MCF 10A (cell line): Measurements from ENCODE around the gene ENKUR. TPM values are rescaled to one million over a fixed set of nuclear protein-coding genes. Genes with fewer than 3 reads are reported as not detected.

Experiments used
- BruUV-seq: library from RNA; stranded (reverse); fragments of 400-500 nt; replicated peaks from 2 replicates; lab custom pipeline; 2021; lab: Mats Ljungman, UMichigan
- CTCF ChIA-PET: fragments of 300-600 bp; sonication (Branson Sonifier 250); formaldehyde crosslinking; extraction: SDS; loops from one replicate; lab custom pipeline; 2021; ENCODE audit warnings: antibody characterized with exemption, inconsistent platforms; lab: Yijun Ruan, JAX
- POLR2A ChIA-PET: fragments of 300-600, 350-650 bp; sonication (Branson Sonifier 250); formaldehyde crosslinking; extraction: SDS; loops from one replicate; lab custom pipeline; 2020; ENCODE audit warnings: antibody characterized with exemption, inconsistent platforms; lab: Yijun Ruan, JAX
- DNase-seq: peaks from one replicate; pipeline ENCODE4 v3.0.0-alpha.2; 2018; ENCODE audit not compliant: unreplicated experiment
- H3K27ac Mint-ChIP-seq: one replicate; pipeline ENCODE4 v1.8.0; 2022; ENCODE audit warnings: mild to moderate bottlenecking, low read depth, mixed read lengths; ENCODE audit not compliant: unreplicated experiment
- H3K27me3 Mint-ChIP-seq: one replicate; pipeline ENCODE4 v1.8.0; 2022; ENCODE audit warnings: mixed read lengths; ENCODE audit not compliant: insufficient read depth, unreplicated experiment
- H3K36me3 Mint-ChIP-seq: one replicate; pipeline ENCODE4 v1.8.0; 2022; ENCODE audit warnings: mild to moderate bottlenecking, moderate library complexity, mixed read lengths; ENCODE audit not compliant: insufficient read depth, unreplicated experiment
- H3K4me1 Mint-ChIP-seq: one replicate; pipeline ENCODE4 v1.8.0; 2022; ENCODE audit warnings: mixed read lengths; ENCODE audit not compliant: insufficient read depth, unreplicated experiment
- H3K4me3 Mint-ChIP-seq: one replicate; pipeline ENCODE4 v1.8.0; 2022; ENCODE audit warnings: mild to moderate bottlenecking, moderate library complexity, mixed read lengths; ENCODE audit not compliant: unreplicated experiment
- H3K9me3 Mint-ChIP-seq: one replicate; pipeline ENCODE4 v1.8.0; 2022; ENCODE audit warnings: mixed read lengths; ENCODE audit not compliant: unreplicated experiment
- intact Hi-C: fragments of 100-400 bp; cut with micrococcal nuclease; formaldehyde crosslinking; loops from 2 replicates; pipeline ENCODE4 v1.14.1; 2022
- total RNA-seq: library from RNA; stranded (reverse); gene quantifications from 2 replicates; pipeline ENCODE4 v1.2.3, GENCODE V29; 2022
- TF ChIP-seq, protein P1 (sequence below): fragments of 200-600 bp; IDR thresholded peaks from one replicate; pipeline ENCODE4 v1.8.0; 2022; ENCODE audit warnings: antibody characterized with exemption, mild to moderate bottlenecking; ENCODE audit not compliant: unreplicated experiment

The ENKUR gene
- total RNA-seq, 1 experiment from 2014 or later: 0.33 TPM

DNA sequence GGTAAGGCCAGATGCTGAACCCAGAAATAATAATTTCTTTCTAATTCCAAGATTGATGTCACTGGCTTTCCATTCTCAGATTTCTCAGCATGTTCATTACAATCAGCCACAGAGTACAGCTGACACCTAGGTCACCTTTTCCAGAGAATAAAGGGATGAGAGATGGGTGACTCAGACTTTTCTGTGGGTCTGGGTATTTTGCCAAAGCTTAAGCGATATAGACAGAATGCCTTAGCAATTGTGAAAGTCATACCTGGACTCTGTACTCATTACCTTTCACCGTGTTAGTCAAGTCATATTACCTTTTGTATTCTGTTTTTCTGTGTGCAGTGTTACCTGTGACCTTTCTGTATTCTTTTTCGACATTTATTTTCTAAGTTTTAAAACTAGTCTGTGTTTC lies 53.0 kb downstream of the ENKUR start:
- Mint-ChIP-seq H3K27me3 (no peaks in the 10 kb centered on the region), H3K4me1 (peaks cover 13% of the 10 kb centered on the region), H3K27ac (no peak overlapping the region), H3K36me3 (no peaks in the 10 kb centered on the region), H3K4me3 (no peak overlapping the region), H3K9me3 (no peaks in the 10 kb centered on the region)
- intact Hi-C loops: no loop called here
- TF ChIP-seq, protein P1, sequence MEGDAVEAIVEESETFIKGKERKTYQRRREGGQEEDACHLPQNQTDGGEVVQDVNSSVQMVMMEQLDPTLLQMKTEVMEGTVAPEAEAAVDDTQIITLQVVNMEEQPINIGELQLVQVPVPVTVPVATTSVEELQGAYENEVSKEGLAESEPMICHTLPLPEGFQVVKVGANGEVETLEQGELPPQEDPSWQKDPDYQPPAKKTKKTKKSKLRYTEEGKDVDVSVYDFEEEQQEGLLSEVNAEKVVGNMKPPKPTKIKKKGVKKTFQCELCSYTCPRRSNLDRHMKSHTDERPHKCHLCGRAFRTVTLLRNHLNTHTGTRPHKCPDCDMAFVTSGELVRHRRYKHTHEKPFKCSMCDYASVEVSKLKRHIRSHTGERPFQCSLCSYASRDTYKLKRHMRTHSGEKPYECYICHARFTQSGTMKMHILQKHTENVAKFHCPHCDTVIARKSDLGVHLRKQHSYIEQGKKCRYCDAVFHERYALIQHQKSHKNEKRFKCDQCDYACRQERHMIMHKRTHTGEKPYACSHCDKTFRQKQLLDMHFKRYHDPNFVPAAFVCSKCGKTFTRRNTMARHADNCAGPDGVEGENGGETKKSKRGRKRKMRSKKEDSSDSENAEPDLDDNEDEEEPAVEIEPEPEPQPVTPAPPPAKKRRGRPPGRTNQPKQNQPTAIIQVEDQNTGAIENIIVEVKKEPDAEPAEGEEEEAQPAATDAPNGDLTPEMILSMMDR: no peak
- peak; percentile 91 for DNase-seq
- ChIA-PET POLR2A (interaction anchor here (0.6 to 2.7 kb wide), 9 partner anchors 8 to 813 kb away, joined by 3 to 14 read pairs (median 5); no protein-coding TSS in a partner anchor), CTCF (interaction anchor here (0.6 to 1.0 kb wide), 5 partner anchors 11 to 768 kb away, joined by 3 to 4 read pairs (median 3); no protein-coding TSS in a partner anchor)
- BruUV-seq: no TSS peak

- DNase-seq: no peak
- Mint-ChIP-seq H3K36me3 (no peaks in the 10 kb centered on the region), H3K9me3 (no peaks in the 10 kb centered on the region), H3K27me3 (no peaks in the 10 kb centered on the region), H3K4me1 (peaks cover 19% of the 10 kb centered on the region), H3K27ac (no peak overlapping the region), H3K4me3 (no peak overlapping the region)
- intact Hi-C loops: no loop called here
- POLR2A ChIA-PET: interaction anchor here (0.8 to 2.7 kb wide), 6 partner anchors 10 to 26 kb away, joined by 3 to 14 read pairs (median 4); no protein-coding TSS in a partner anchor
- TF ChIP-seq, protein P1: no peak
- CTCF ChIA-PET: no interaction called here
- BruUV-seq: no TSS peak
Observed at GRCh38 chr10:24961582-24961981, 54.4 kb downstream of the ENKUR start.

DNA sequence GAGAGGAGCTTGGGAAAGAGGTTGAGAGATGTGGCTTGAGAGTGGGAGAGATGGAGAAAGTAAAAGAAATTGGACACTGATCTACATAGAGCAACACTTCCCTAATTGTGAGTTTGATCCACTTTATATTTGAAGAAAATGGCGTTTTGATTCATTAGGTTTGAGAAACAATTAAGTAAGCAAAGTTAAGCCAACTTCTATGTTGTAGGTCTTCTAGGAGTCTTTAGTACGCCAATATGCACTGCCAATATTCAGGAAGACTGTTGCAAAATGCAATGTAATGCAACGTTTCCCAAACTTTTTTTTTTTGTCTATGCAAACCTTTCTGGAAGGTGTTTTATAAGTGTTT lies 56.6 kb downstream of the ENKUR start:
- no peaks in the 10 kb centered on the region for H3K36me3 Mint-ChIP-seq
- TF ChIP-seq, protein P1: no peak
- no peaks in the 10 kb centered on the region for H3K27me3 Mint-ChIP-seq
- no peak overlapping the region for H3K4me3 Mint-ChIP-seq
- intact Hi-C loops: no loop called here
- POLR2A ChIA-PET: interaction anchor here (0.6 kb wide), 1 partner anchor 243 kb away, joined by 3 read pairs; no protein-coding TSS in a partner anchor
- no peak for DNase-seq
- BruUV-seq: no TSS peak
- H3K4me1 Mint-ChIP-seq: peaks cover 19% of the 10 kb centered on the region
- no peaks in the 10 kb centered on the region for H3K9me3 Mint-ChIP-seq
- CTCF ChIA-PET: interaction anchor here (1.2 kb wide), 1 partner anchor 14 kb away, joined by 6 read pairs; no protein-coding TSS in a partner anchor
- no peak overlapping the region for H3K27ac Mint-ChIP-seq

GRCh38 chr10:24958721-24959381 lies 57.1 kb downstream of the ENKUR start:
- Mint-ChIP-seq H3K4me3 (no peak overlapping the region), H3K4me1 (peaks cover 19% of the 10 kb centered on the region), H3K9me3 (no peaks in the 10 kb centered on the region), H3K27ac (peak overlapping the region; percentile 83), H3K27me3 (no peaks in the 10 kb centered on the region), H3K36me3 (no peaks in the 10 kb centered on the region)
- TF ChIP-seq, protein P1: no peak
- POLR2A ChIA-PET: interaction anchor here (0.6 to 0.7 kb wide), 4 partner anchors 12 to 243 kb away, joined by 3 to 4 read pairs (median 3); no protein-coding TSS in a partner anchor
- intact Hi-C loops: no loop called here
- no TSS peak for BruUV-seq
- CTCF ChIA-PET: interaction anchor here (0.6 to 1.2 kb wide), 2 partner anchors 11 to 13 kb away, joined by 4 to 6 read pairs; no protein-coding TSS in a partner anchor
- peak; percentile 56 for DNase-seq
